Measurements from ENCODE around the gene SAFB.

Gene SAFB

GRCh38 chr19:5587071-5587455 lies 35.8 kb upstream of the SAFB start:
- TF ChIP-seq ZC3H10 (CRISPR knock-in tag; IDR thresholded peaks at IDR 0.05) = no peak
- no peak for TF ChIP-seq TCF4 (CRISPR knock-in tag; IDR thresholded peaks at IDR 0.05; ENCODE audit: borderline replicate concordance)
- TF ChIP-seq ZFP3 (CRISPR knock-in tag; IDR thresholded peaks at IDR 0.05) = no peak
- no peak for TF ChIP-seq OSR1 (CRISPR knock-in tag; IDR thresholded peaks at IDR 0.05)
- no peak for TF ChIP-seq TSHZ2 (CRISPR knock-in tag; IDR thresholded peaks at IDR 0.05)
- no peak for ATAC-seq

GRCh38 chr19:5587661-5588060 lies 35.2 kb upstream of the SAFB start:
- ATAC-seq = no peak
- TF ChIP-seq OSR1 (CRISPR knock-in tag; IDR thresholded peaks at IDR 0.05) (no peak), ZNF70 (CRISPR knock-in tag; IDR thresholded peaks at IDR 0.05) (no peak), SNAI2 (CRISPR knock-in tag; IDR thresholded peaks at IDR 0.05) (no peak)

- ATAC-seq = no peak
- TF ChIP-seq ESRRG (CRISPR knock-in tag; IDR thresholded peaks at IDR 0.05) (no peak), PPARA (CRISPR knock-in tag; IDR thresholded peaks at IDR 0.05; ENCODE audit: borderline replicate concordance) (no peak), PATZ1 (CRISPR knock-in tag; IDR thresholded peaks at IDR 0.05; ENCODE audit: borderline replicate concordance) (no peak), POU6F1 (CRISPR knock-in tag; IDR thresholded peaks at IDR 0.05; ENCODE audit: borderline replicate concordance, low read depth) (no peak), ZFP3 (CRISPR knock-in tag; IDR thresholded peaks at IDR 0.05) (no peak), ZNF565 (CRISPR knock-in tag; conservative IDR thresholded peaks at IDR 0.05; ENCODE audit: low read depth) (no peak), GLIS3 (CRISPR knock-in tag; IDR thresholded peaks at IDR 0.05) (no peak)
Observed at GRCh38 chr19:5588441-5588840, 34.4 kb upstream of the SAFB start.

- TF ChIP-seq ZFP3 (CRISPR knock-in tag; IDR thresholded peaks at IDR 0.05) (no peak), ZC3H10 (CRISPR knock-in tag; IDR thresholded peaks at IDR 0.05) (no peak), BACH2 (CRISPR knock-in tag; IDR thresholded peaks at IDR 0.05; ENCODE audit: borderline replicate concordance) (no peak), CREB5 (CRISPR knock-in tag; IDR thresholded peaks at IDR 0.05; ENCODE audit: low read depth) (no peak), TSHZ2 (CRISPR knock-in tag; IDR thresholded peaks at IDR 0.05) (no peak), RARB (CRISPR knock-in tag; IDR thresholded peaks at IDR 0.05) (no peak), OSR1 (CRISPR knock-in tag; IDR thresholded peaks at IDR 0.05) (no peak), SNAI2 (CRISPR knock-in tag; IDR thresholded peaks at IDR 0.05) (no peak), ESRRG (CRISPR knock-in tag; IDR thresholded peaks at IDR 0.05) (no peak), CSDC2 (CRISPR knock-in tag; IDR thresholded peaks at IDR 0.05) (no peak), ZFP30 (CRISPR knock-in tag; IDR thresholded peaks at IDR 0.05) (no peak), CSRNP3 (CRISPR knock-in tag; IDR thresholded peaks at IDR 0.05) (no peak), ZNF565 (CRISPR knock-in tag; conservative IDR thresholded peaks at IDR 0.05; ENCODE audit: low read depth) (no peak), PPARA (CRISPR knock-in tag; IDR thresholded peaks at IDR 0.05; ENCODE audit: borderline replicate concordance) (no peak), TCF4 (CRISPR knock-in tag; IDR thresholded peaks at IDR 0.05; ENCODE audit: borderline replicate concordance) (no peak), GLIS3 (CRISPR knock-in tag; IDR thresholded peaks at IDR 0.05) (no peak), ISL1 (CRISPR knock-in tag; IDR thresholded peaks at IDR 0.05) (no peak), ARNTL (CRISPR knock-in tag; IDR thresholded peaks at IDR 0.05; ENCODE audit: borderline replicate concordance, low read depth) (no peak), TOX (CRISPR knock-in tag; IDR thresholded peaks at IDR 0.05; ENCODE audit: borderline replicate concordance) (no peak), ZNF70 (CRISPR knock-in tag; IDR thresholded peaks at IDR 0.05) (no peak)
- no peak for ATAC-seq
Observed at GRCh38 chr19:5588906-5589676, 33.8 kb upstream of the SAFB start.
